Measurements from ENCODE around the gene RABEP1. TPM values are rescaled to one million over a fixed set of nuclear protein-coding genes. Genes with fewer than 3 reads are reported as not detected.
A peak's percentile ranks its signal among the peaks of the same experiment; 100 is the strongest.

The RABEP1 gene
- total RNA-seq, 2 donors from 2014 or later, result 42.8 to 77.0 TPM

- Mint-ChIP-seq H3K36me3 (peaks cover 27% of the 10 kb centered on the region), H3K4me3 (no peak overlapping the region)
- peak; percentile 55 to 71 for ATAC-seq
Measured at GRCh38 chr17:5396612-5397011, 114.5 kb downstream of the RABEP1 start.

GRCh38 chr17:5399767-5400166, 117.7 kb downstream of the RABEP1 start:
- Mint-ChIP-seq H3K4me3 (no peak overlapping the region), H3K9me3 (no peaks in the 10 kb centered on the region), H3K27me3 (no peaks in the 10 kb centered on the region), H3K27ac (no peak overlapping the region), H3K36me3 (peaks cover 13% of the 10 kb centered on the region), H3K4me1 (ENCODE audit: low read depth in 2 of 2) (peaks cover 5 to 10% of the 10 kb centered on the region in 2 donors)
- ATAC-seq, result no peak
- DNase-seq (ENCODE audit: low spot score), result no peak

More at GRCh38 chr17:5396612-5397011, 114.5 kb downstream of the RABEP1 start:
- Mint-ChIP-seq H3K27ac (peak overlapping the region; percentile 18 to 27), H3K9me3 (no peaks in the 10 kb centered on the region), H3K27me3 (no peaks in the 10 kb centered on the region), H3K4me1 (ENCODE audit: low read depth in 2 of 2) (peaks cover 5 to 14% of the 10 kb centered on the region in 2 donors)
- DNase-seq (ENCODE audit: low spot score), result no peak

- Mint-ChIP-seq H3K9me3 (no peaks in the 10 kb centered on the region), H3K4me1 (ENCODE audit: low read depth in 2 of 2) (peaks cover 1 to 8% of the 10 kb centered on the region in 2 donors), H3K27ac (no peak overlapping the region), H3K4me3 (no peak overlapping the region), H3K36me3 (peaks cover 13% of the 10 kb centered on the region), H3K27me3 (no peaks in the 10 kb centered on the region)
- ATAC-seq, result no peak
- no peak for DNase-seq (ENCODE audit: low spot score)
Measured at GRCh38 chr17:5405400-5405799, 123.3 kb downstream of the RABEP1 start.

- Mint-ChIP-seq H3K9me3 (no peaks in the 10 kb centered on the region), H3K4me1 (ENCODE audit: low read depth in 2 of 2) (peaks cover 14 to 31% of the 10 kb centered on the region in 2 donors), H3K27ac (no peak overlapping the region), H3K4me3 (no peak overlapping the region), H3K36me3 (peaks cover 34% of the 10 kb centered on the region), H3K27me3 (no peaks in the 10 kb centered on the region)
- no peak for ATAC-seq
- DNase-seq (ENCODE audit: low spot score), result no peak
Measured at GRCh38 chr17:5408186-5408585, 126.1 kb downstream of the RABEP1 start.

- Mint-ChIP-seq H3K4me1 (ENCODE audit: low read depth in 2 of 2) (peaks cover 20 to 39% of the 10 kb centered on the region in 2 donors), H3K4me3 (peak overlapping the region; percentile 64)
Measured at GRCh38 chr17:5410594-5411272, 128.6 kb downstream of the RABEP1 start.

GRCh38 chr17:5413682-5414081, 131.6 kb downstream of the RABEP1 start:
- Mint-ChIP-seq H3K27ac (peak overlapping the region; percentile 8 to 63), H3K4me1 (ENCODE audit: low read depth in 2 of 2) (peaks cover 22 to 49% of the 10 kb centered on the region in 2 donors), H3K9me3 (no peaks in the 10 kb centered on the region), H3K4me3 (no peak overlapping the region), H3K27me3 (no peaks in the 10 kb centered on the region), H3K36me3 (peaks cover 43% of the 10 kb centered on the region)
- no peak for DNase-seq (ENCODE audit: low spot score)
- peak; percentile 61 to 69 for ATAC-seq

More at GRCh38 chr17:5410594-5411272, 128.6 kb downstream of the RABEP1 start:
- DNase-seq (ENCODE audit: low spot score) (no peak), ATAC-seq (peak in 1 of 2 donors; percentile 81)
- H3K27me3 Mint-ChIP-seq, result no peaks in the 10 kb centered on the region
- peak overlapping the region in 1 of 2 donors; percentile 65 for H3K27ac Mint-ChIP-seq
- no peaks in the 10 kb centered on the region for H3K9me3 Mint-ChIP-seq
- peaks cover 37% of the 10 kb centered on the region for H3K36me3 Mint-ChIP-seq

GRCh38 chr17:5416901-5417300, 134.8 kb downstream of the RABEP1 start:
- no peaks in the 10 kb centered on the region for H3K27me3 Mint-ChIP-seq
- peak overlapping the region in 1 of 2 donors; percentile 33 for H3K27ac Mint-ChIP-seq
- ATAC-seq, result no peak
- peaks cover 34 to 53% of the 10 kb centered on the region in 2 donors for H3K4me1 Mint-ChIP-seq (ENCODE audit: low read depth in 2 of 2)
- H3K36me3 Mint-ChIP-seq, result peaks cover 29% of the 10 kb centered on the region
- DNase-seq (ENCODE audit: low spot score), result no peak
- H3K4me3 Mint-ChIP-seq, result peak overlapping the region; percentile 48
- no peaks in the 10 kb centered on the region for H3K9me3 Mint-ChIP-seq

GRCh38 chr17:5418858-5419355, 136.8 kb downstream of the RABEP1 start:
- Mint-ChIP-seq H3K9me3 (no peaks in the 10 kb centered on the region), H3K27me3 (no peaks in the 10 kb centered on the region), H3K4me3 (peak overlapping the region; percentile 95), H3K4me1 (ENCODE audit: low read depth in 2 of 2) (peaks cover 20 to 34% of the 10 kb centered on the region in 2 donors), H3K36me3 (peaks cover 11% of the 10 kb centered on the region), H3K27ac (peak overlapping the region; percentile 94 to 97)
- peak; percentile 70 for DNase-seq (ENCODE audit: low spot score)
- peak; percentile 32 to 53 for ATAC-seq

- Mint-ChIP-seq H3K4me3 (peak within 1 kb of the TSS; percentile 95), H3K27ac (peak within 1 kb of the TSS; percentile 94 to 97), H3K27me3 (no peaks in the 10 kb centered on the region), H3K36me3 (peaks cover 11% of the 10 kb centered on the region), H3K4me1 (ENCODE audit: low read depth in 2 of 2) (peaks cover 20 to 33% of the 10 kb centered on the region in 2 donors), H3K9me3 (no peaks in the 10 kb centered on the region)
- DNase-seq (ENCODE audit: low spot score), result peak; percentile 98
- ATAC-seq, result peak; percentile 98
Measured at GRCh38 chr17:5419356-5419958, 137.4 kb downstream of the RABEP1 start, which contains the start of gene NUP88. TSS of gene NUP88 (minus strand) at chr17:5419662. CDS start at chr17:5419650, 12 bp downstream.

- Mint-ChIP-seq H3K36me3 (peaks cover 11% of the 10 kb centered on the region), H3K4me1 (ENCODE audit: low read depth in 2 of 2) (peaks cover 20 to 33% of the 10 kb centered on the region in 2 donors), H3K27ac (peak within 1 kb of the TSS; percentile 94 to 97), H3K4me3 (peak within 1 kb of the TSS; percentile 95), H3K27me3 (no peaks in the 10 kb centered on the region), H3K9me3 (no peaks in the 10 kb centered on the region)
- peak; percentile 90 for DNase-seq (ENCODE audit: low spot score)
- peak; percentile 82 to 83 for ATAC-seq
Measured at GRCh38 chr17:5419959-5420653, 138.0 kb downstream of the RABEP1 start, which contains the start of gene RPAIN. TSS of gene RPAIN (plus strand) at chr17:5420182. CDS start at chr17:5420211, 29 bp downstream.

GRCh38 chr17:5422505-5422904, 140.4 kb downstream of the RABEP1 start:
- Mint-ChIP-seq H3K36me3 (peaks cover 5% of the 10 kb centered on the region), H3K27ac (no peak overlapping the region), H3K4me3 (no peak overlapping the region), H3K9me3 (no peaks in the 10 kb centered on the region), H3K27me3 (no peaks in the 10 kb centered on the region), H3K4me1 (ENCODE audit: low read depth in 2 of 2) (peaks cover 20 to 28% of the 10 kb centered on the region in 2 donors)
- no peak for ATAC-seq
- no peak for DNase-seq (ENCODE audit: low spot score)

GRCh38 chr17:5424909-5425308, 142.8 kb downstream of the RABEP1 start:
- H3K27ac Mint-ChIP-seq, result no peak overlapping the region
- H3K4me1 Mint-ChIP-seq (ENCODE audit: low read depth in 2 of 2), result peaks cover 14 to 19% of the 10 kb centered on the region in 2 donors
- no peak for DNase-seq (ENCODE audit: low spot score)
- no peaks in the 10 kb centered on the region for H3K27me3 Mint-ChIP-seq
- ATAC-seq, result no peak
- H3K36me3 Mint-ChIP-seq, result peaks cover 18% of the 10 kb centered on the region
- H3K4me3 Mint-ChIP-seq, result no peak overlapping the region
- no peaks in the 10 kb centered on the region for H3K9me3 Mint-ChIP-seq

- ATAC-seq, result no peak
- H3K9me3 Mint-ChIP-seq, result no peaks in the 10 kb centered on the region
- peaks cover 12 to 17% of the 10 kb centered on the region in 2 donors for H3K4me1 Mint-ChIP-seq (ENCODE audit: low read depth in 2 of 2)
- H3K4me3 Mint-ChIP-seq, result no peak overlapping the region
- no peak overlapping the region for H3K27ac Mint-ChIP-seq
- DNase-seq (ENCODE audit: low spot score), result no peak
- peaks cover 23% of the 10 kb centered on the region for H3K36me3 Mint-ChIP-seq
- no peaks in the 10 kb centered on the region for H3K27me3 Mint-ChIP-seq
Measured at GRCh38 chr17:5425826-5426225, 143.7 kb downstream of the RABEP1 start.
